Endometrial microvascular endothelial cells (primary cell): ENCODE results near the gene TOP3B. TPM values are rescaled to one million over a fixed set of nuclear protein-coding genes. Genes with fewer than 3 reads are reported as not detected.

Experiments
- in situ Hi-C: cut with HindIII; loops from 2 replicates; pipeline ENCODE4 v1.10.0; 2017; ENCODE audit warnings: low sequenced_read_pairs, low pct_unique_long_range_greater_than_20kb; ENCODE audit errors: inconsistent ontology term
- total RNA-seq: library from RNA; depleted of rRNA; stranded (reverse); fragments of >200 nt; gene quantifications from one replicate; pipeline ENCODE4 v1.2.3, GENCODE V29; 2015; ENCODE audit errors: inconsistent ontology term

Gene TOP3B
- total RNA-seq, 1 donor from 2014 or later, result 45.5 TPM

- in situ Hi-C loops, result no loop called here
These were observed 8.1 kb upstream of the TOP3B start for GRCh38 chr22:21990445-21991303.

GRCh38 chr22:21989049-21989448, 6.5 kb upstream of the TOP3B start:
- in situ Hi-C loops, result no loop called here

- in situ Hi-C loops, result no loop called here
These were observed 2.6 kb upstream of the TOP3B start for GRCh38 chr22:21985214-21985613.

GRCh38 chr22:21984793-21985192, 2.2 kb upstream of the TOP3B start:
- in situ Hi-C loops, result no loop called here

GRCh38 chr22:21981874-21982273, 713 bp downstream of the TOP3B start:
- in situ Hi-C loops, result no loop called here

GRCh38 chr22:21980547-21980946, 2.0 kb downstream of the TOP3B start:
- in situ Hi-C loops, result no loop called here

- in situ Hi-C loops, result no loop called here
These were observed 3.8 kb downstream of the TOP3B start for GRCh38 chr22:21978564-21979386.

- in situ Hi-C loops, result no loop called here
These were observed 4.8 kb downstream of the TOP3B start for GRCh38 chr22:21977814-21978213.

GRCh38 chr22:21975854-21976345, 6.7 kb downstream of the TOP3B start:
- in situ Hi-C loops, result no loop called here

- in situ Hi-C loops, result no loop called here
These were observed 7.3 kb downstream of the TOP3B start for GRCh38 chr22:21975273-21975672.

- in situ Hi-C loops, result no loop called here
These were observed 8.4 kb downstream of the TOP3B start for GRCh38 chr22:21974058-21974649.

- in situ Hi-C loops, result no loop called here
These were observed 9.8 kb downstream of the TOP3B start for GRCh38 chr22:21972806-21973205.

- in situ Hi-C loops, result no loop called here
These were observed 10.3 kb downstream of the TOP3B start for GRCh38 chr22:21972293-21972779.

GRCh38 chr22:21971858-21972275, 10.7 kb downstream of the TOP3B start:
- in situ Hi-C loops, result no loop called here

GRCh38 chr22:21970800-21971617, 11.6 kb downstream of the TOP3B start:
- in situ Hi-C loops, result no loop called here

GRCh38 chr22:21970037-21970799, 12.4 kb downstream of the TOP3B start:
- in situ Hi-C loops, result no loop called here

GRCh38 chr22:21968452-21969129, 14.0 kb downstream of the TOP3B start:
- in situ Hi-C loops, result no loop called here
